Stimulated activated CD8-positive, alpha-beta memory T cell treated with anti-CD3 and anti-CD28 coated beads, Interleukin-2, amount 100 ng/mL, for 48 hours (primary cell): ENCODE data around the gene TNFSF13B.
"Not testable (repeated sequence)": the region's sequence is repeated elsewhere in the genome, so short reads cannot be mapped to it uniquely, and the experiment has no call there.

Source experiments
- DNase-seq, 2 donors: peaks; one replicate each; pipeline ENCODE4 v3.0.0-alpha.2; 2020; ENCODE audit warnings: low read depth in 2 of 2

TNFSF13B gene

GRCh38 chr13:108281901-108282300 is 12.4 kb downstream of the TNFSF13B start:
- DNase-seq = no peak

GRCh38 chr13:108283110-108283509 is 13.6 kb downstream of the TNFSF13B start:
- DNase-seq = no peak

- DNase-seq = no peak
These were observed 19.2 kb downstream of the TNFSF13B start for GRCh38 chr13:108288741-108289140.

GRCh38 chr13:108289819-108290218 is 20.3 kb downstream of the TNFSF13B start:
- DNase-seq = no peak

- no peak for DNase-seq
These were observed 27.6 kb downstream of the TNFSF13B start for GRCh38 chr13:108297114-108297513.

GRCh38 chr13:108302279-108302678 is 32.8 kb downstream of the TNFSF13B start:
- no peak for DNase-seq

- no peak for DNase-seq
These were observed 34.9 kb downstream of the TNFSF13B start for GRCh38 chr13:108304170-108305016.

GRCh38 chr13:108305655-108306054 is 36.1 kb downstream of the TNFSF13B start:
- DNase-seq = no peak

- no peak for DNase-seq
These were observed 37.3 kb downstream of the TNFSF13B start for GRCh38 chr13:108306860-108307259.

- DNase-seq = not testable (repeated sequence)
These were observed 42.1 kb downstream of the TNFSF13B start for GRCh38 chr13:108311596-108311995.

GRCh38 chr13:108313382-108313781 is 43.9 kb downstream of the TNFSF13B start:
- DNase-seq = no peak

GRCh38 chr13:108315273-108315672 is 45.8 kb downstream of the TNFSF13B start:
- no peak for DNase-seq

- DNase-seq = no peak
These were observed 46.5 kb downstream of the TNFSF13B start for GRCh38 chr13:108315991-108316390.

- no peak for DNase-seq
These were observed 46.9 kb downstream of the TNFSF13B start for GRCh38 chr13:108316413-108316812.

- no peak for DNase-seq
These were observed 52.8 kb downstream of the TNFSF13B start for GRCh38 chr13:108322206-108322824.

GRCh38 chr13:108323031-108323430 is 53.5 kb downstream of the TNFSF13B start:
- DNase-seq = no peak

- DNase-seq = no peak
These were observed 56.3 kb downstream of the TNFSF13B start for GRCh38 chr13:108325863-108326262.

- DNase-seq = no peak
These were observed 56.8 kb downstream of the TNFSF13B start for GRCh38 chr13:108326309-108326708.

- DNase-seq = no peak
These were observed 59.3 kb downstream of the TNFSF13B start for GRCh38 chr13:108328848-108329247.

- DNase-seq = no peak
These were observed 63.3 kb downstream of the TNFSF13B start for GRCh38 chr13:108332791-108333190.

- DNase-seq = no peak
These were observed 73.1 kb downstream of the TNFSF13B start for GRCh38 chr13:108342369-108343289.

GRCh38 chr13:108345016-108345415 is 75.5 kb downstream of the TNFSF13B start:
- DNase-seq = no peak
